Measurements from ENCODE around the gene MYLIP.
A peak's percentile ranks its signal among the peaks of the same experiment; 100 is the strongest.
"Not testable (repeated sequence)": the region's sequence is repeated elsewhere in the genome, so short reads cannot be mapped to it uniquely, and the experiment has no call there.

Gene MYLIP

DNA sequence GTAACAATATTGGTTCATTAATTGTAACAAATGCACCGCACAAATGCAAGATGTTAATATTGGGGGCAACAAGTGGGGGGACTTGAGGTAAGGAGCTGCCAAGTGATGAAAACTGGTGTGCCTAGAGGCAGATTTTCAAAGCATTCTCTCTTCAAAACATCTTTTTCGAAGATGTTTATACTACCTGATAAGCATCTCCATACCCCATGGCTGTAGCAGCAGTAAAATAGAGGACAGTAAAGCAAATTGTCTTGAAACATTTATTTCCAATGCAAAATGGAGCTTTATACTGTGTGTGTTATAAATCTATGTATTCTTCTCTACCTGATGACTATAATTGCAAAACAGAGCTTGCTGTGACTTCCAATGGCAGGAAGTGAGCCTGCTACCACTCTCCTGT lies 42.5 kb downstream of the MYLIP start:
- DNase-seq (ENCODE audit: low spot score) (no peak), FAIRE-seq (no peak)

DNA sequence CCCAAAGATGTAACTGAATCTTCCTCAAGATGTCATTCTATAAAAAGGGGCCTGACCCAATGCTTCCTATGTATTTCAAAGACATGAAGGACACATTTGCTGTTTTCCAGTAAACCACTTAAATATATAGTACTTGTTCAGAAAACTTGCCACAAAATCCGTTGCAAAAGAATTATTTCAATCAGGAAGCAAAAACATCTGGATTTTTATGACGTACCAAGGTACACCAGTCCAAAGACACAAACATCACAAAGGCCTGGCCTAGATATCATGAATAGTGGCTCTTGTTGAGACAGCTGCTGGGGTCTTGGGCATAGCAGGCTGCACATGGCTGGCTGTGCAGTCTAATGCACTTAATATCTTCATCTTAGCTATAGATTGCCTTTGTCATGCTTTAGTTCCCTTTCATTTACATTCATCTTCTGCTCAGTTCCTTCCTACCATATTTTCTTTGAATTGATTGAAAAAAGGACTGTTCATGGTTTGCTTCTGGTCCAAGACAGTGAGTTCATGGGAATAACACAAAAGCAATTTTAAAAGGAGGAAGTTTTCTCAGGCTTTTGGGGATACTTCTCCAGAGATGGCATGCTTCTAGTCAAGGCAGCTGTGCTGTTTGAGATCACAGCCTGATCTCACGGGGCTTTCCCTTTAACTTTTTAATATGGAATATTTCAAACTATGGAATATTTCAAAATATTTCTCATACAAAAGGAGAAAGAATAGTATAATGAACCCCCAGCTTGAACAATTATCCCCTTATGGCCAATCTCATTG lies 44.5 kb downstream of the MYLIP start:
- FAIRE-seq (no peak), DNase-seq (ENCODE audit: low spot score) (no peak)

DNA sequence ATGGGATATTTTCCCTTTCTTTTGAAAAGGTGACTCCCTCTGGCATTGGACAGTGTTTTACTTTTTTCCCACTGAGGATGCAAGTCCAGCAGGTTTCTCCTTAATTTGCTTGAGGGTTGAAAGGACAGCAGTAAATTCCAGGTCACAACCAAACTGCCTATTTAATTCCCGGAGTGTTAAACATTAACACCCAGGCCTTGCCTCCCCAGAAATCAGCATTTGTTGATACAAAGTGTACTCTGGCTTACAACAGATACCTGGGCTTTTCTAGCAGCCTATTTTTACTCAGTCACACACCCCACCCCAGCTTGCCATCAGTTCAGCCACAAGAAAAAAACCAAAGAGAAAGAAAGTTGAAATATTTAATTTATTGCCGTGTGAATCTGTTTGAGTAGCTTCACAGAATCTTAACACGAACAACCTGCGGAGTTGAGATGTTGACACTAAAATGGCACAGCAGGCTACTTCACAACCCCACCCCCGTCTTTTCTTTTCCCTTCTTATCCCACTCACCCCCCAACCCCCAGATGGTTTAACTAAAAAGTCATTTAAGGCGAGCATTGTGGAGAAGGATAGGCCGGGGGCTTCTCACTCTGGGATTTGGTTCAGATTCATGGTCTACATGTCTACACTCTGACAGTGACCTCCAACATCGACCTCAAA lies 45.7 kb downstream of the MYLIP start:
- DNase-seq (ENCODE audit: low spot score) (no peak), FAIRE-seq (no peak)

DNA sequence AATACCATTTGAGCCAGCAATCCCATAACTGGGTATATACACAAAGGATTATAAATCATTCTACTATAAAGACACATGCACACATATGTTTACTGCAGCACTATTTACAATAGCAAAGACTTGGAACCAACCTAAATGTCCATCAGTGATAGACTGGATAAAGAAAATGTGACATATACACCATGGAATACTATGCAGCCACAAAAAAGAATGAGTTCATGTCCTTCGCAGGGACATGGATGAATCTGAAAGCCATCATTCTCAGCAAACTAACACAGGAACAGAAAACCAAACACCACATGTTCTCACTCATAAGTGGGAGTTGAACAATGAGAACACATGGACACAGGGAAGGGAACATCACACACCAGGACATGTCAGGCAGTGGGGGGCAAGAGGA lies 47.7 kb downstream of the MYLIP start:
- FAIRE-seq; DNase-seq (ENCODE audit: low spot score): not testable (repeated sequence)

DNA sequence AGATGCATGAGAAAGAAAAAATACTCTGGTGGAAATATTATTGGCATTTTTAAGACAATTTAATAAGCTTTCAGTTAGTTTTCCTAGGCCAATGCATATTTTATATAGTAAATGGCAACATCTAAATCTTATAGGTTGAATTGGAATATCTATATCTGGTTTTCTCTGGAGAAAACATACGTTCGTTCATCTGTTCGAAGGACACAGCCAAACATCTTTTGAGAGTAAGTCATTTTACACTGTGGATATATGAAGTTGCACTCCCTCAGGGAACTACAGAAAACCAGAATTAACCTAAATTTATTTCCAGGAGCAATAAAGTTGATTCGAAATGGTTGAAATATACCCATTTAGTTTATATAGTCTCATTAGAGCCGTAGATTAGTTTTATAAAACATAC lies 49.0 kb downstream of the MYLIP start:
- DNase-seq (ENCODE audit: low spot score): no peak
- no peak for FAIRE-seq

DNA sequence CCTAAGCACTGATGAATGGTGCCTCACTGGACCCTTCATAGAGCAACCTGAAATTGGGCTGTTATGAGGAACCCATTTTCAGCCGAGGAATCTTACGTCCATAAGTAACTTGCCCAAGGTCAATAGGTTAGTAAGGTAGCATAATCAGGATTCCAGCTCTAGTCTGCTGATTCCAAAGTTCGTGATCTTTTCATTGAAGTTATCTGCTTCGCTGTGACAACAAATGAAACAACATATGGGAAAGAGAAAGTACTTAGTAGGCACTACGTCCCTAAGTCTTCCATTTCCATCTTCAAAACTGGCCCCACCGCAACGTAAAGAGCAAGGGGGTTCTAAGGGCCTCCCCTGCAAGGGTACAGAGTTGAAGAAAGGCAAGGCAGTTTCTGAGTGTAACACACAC lies 49.5 kb downstream of the MYLIP start:
- FAIRE-seq: no peak

DNA sequence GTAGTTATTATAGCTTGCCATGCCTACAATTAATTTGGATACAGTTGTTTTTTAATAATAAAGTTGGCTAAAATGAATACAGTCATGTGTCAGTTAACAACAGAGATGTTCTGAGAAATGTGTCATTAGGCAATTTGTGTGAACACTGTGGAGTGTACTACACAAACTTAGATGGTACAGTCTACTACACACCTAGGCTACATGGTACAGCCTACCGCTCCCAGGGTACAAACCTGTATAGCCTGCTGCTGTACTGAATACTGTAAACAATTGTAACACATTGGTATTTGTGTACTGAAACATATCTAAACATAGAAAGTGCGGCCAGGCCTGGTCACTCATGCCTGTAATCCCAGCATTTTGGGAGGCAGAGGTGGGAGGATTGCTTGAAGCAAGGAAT lies 50.2 kb downstream of the MYLIP start:
- no peak for DNase-seq (ENCODE audit: low spot score)
- FAIRE-seq: no peak

More for the DNA sequence above, 49.5 kb downstream of the MYLIP start:
- DNase-seq (ENCODE audit: low spot score): no peak

GRCh38 chr6:16179970-16180431 lies 51.1 kb downstream of the MYLIP start:
- no peak for FAIRE-seq
- DNase-seq (ENCODE audit: low spot score): no peak

- FAIRE-seq (no peak), DNase-seq (ENCODE audit: low spot score) (no peak)
Observed at GRCh38 chr6:16180696-16181438, 52.0 kb downstream of the MYLIP start.

- FAIRE-seq: no peak
- DNase-seq (ENCODE audit: low spot score): no peak
Observed at GRCh38 chr6:16181439-16182297, 52.8 kb downstream of the MYLIP start.

GRCh38 chr6:16183187-16183664 lies 54.3 kb downstream of the MYLIP start:
- DNase-seq (ENCODE audit: low spot score) (peak; percentile 36), FAIRE-seq (peak; percentile 15)

DNA sequence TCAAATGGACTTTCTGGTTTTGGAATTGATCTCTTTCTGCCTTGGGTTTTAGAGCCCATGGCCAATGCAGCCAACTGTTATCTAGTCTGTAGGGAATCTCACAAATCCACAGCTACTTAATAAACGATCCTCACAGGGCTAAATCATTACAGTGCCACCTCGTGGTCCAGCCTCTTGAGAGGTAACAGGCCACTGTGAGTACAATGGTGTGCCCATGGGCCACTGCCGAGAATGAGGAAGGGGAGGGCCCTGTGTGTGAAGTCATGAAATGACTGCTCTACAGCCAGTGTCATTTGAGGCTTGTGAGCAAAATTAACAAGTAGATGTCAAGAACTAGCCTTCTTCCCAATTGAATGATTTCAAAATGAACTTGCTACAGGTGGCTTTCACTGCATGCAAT lies 55.2 kb downstream of the MYLIP start:
- FAIRE-seq (no peak), DNase-seq (ENCODE audit: low spot score) (no peak)

GRCh38 chr6:16184551-16184950 lies 55.7 kb downstream of the MYLIP start:
- DNase-seq (ENCODE audit: low spot score) (no peak), FAIRE-seq (no peak)

- DNase-seq (ENCODE audit: low spot score) (no peak), FAIRE-seq (no peak)
Observed at GRCh38 chr6:16187176-16187575, 58.3 kb downstream of the MYLIP start.

GRCh38 chr6:16190214-16190613 lies 61.3 kb downstream of the MYLIP start:
- no peak for FAIRE-seq
- DNase-seq (ENCODE audit: low spot score): no peak

DNA sequence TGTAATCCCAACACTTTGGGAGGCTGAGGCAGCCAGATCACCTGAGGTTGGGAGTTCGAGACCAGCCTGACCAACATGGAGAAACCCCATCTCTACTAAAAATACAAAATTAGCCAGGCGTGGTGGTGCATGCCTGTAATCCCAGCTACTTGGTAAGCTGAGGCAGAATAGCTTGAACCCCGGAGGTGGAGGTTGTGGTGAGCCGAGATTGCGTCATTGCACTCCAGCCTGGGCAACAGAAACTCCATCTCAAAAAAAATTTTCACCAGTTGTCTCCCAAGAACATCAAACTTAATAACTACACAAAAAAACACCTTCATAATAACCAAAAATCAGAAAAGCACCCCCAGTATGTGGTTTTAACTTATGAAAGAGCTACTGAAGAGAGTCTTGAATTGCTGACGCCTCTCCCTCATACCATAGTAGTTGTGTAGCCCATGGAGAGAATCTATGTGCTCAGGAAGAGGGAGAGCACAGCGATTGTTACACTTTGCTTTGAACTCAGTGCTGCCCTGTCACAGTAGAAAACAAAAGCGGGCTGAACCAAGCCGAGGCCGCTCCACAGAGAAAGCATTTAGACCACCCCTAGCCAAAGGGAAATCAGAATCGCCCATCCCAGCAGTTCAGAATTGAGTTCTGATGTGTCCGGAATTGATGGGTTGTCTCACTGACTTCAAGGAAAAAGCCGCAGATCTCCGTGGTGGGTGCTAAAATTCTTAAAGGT lies 67.5 kb downstream of the MYLIP start:
- DNase-seq (ENCODE audit: low spot score) (no peak), FAIRE-seq (no peak)

- FAIRE-seq (no peak), DNase-seq (ENCODE audit: low spot score) (no peak)
Observed at GRCh38 chr6:16196984-16197546, 68.2 kb downstream of the MYLIP start.
